HEK293 (cell line): ENCODE measurements around the gene BAG5.

Source experiments
- CTCF ChIA-PET: fragments of 350-600 bp; formaldehyde crosslinking; extraction: SDS; loops from one replicate; lab custom pipeline; 2021; ENCODE audit warnings: antibody characterized with exemption; lab: Yijun Ruan, JAX
- POLR2A ChIA-PET: fragments of 300-600 bp; formaldehyde crosslinking; extraction: SDS; loops from one replicate; lab custom pipeline; 2020; ENCODE audit warnings: antibody characterized with exemption, inconsistent platforms; lab: Yijun Ruan, JAX
- H3K27ac ChIP-seq: fragments of 200-500 bp; sonication (Bioruptor generic); 2 replicates; pipeline ENCODE4 v1.5.1; 2014; ENCODE audit warnings: low read depth, low read length, control low read depth, inconsistent platforms; ENCODE audit errors: extremely low read depth
- H3K36me3 ChIP-seq, 2 experiments: fragments of 200-500 bp in 1 of 2; sonication (Bioruptor generic) in 1 of 2; 1 replicate in 1 of 2; 2 replicates in 1 of 2; pipeline ENCODE4 v1.5.1; 2014 to 2017; ENCODE audit warnings: inconsistent platforms in 2 of 2, low read length in 2 of 2; ENCODE audit not compliant: control insufficient read depth in 2 of 2, insufficient read depth in 1 of 2
- H3K4me1 ChIP-seq: fragments of 200-500 bp; sonication (Bioruptor generic); 2 replicates; pipeline ENCODE4 v1.5.1; 2014; ENCODE audit warnings: mild to moderate bottlenecking, low read length, inconsistent platforms; ENCODE audit not compliant: control insufficient read depth, insufficient read depth
- H3K4me3 ChIP-seq: 2 replicates; pipeline ENCODE4 v1.5.1; 2011; ENCODE audit warnings: low read depth, mild to moderate bottlenecking, control low read depth, low read length, moderate library complexity
- H3K9me3 ChIP-seq: fragments of 200-500 bp; sonication (Bioruptor generic); 2 replicates; pipeline ENCODE4 v1.5.1; 2014; ENCODE audit warnings: low read depth, low read length, inconsistent platforms; ENCODE audit not compliant: control insufficient read depth, insufficient read depth
- HOXD13 ChIP-seq: sonication (generic); formaldehyde crosslinking; IDR thresholded peaks from 2 replicates; pipeline ENCODE4 v1.8.0; 2022; ENCODE audit warnings: missing genetic modification reagents, borderline replicate concordance
- KLF17 ChIP-seq: fragments of 450-650 bp; formaldehyde crosslinking; IDR thresholded peaks from 2 replicates; pipeline ENCODE4 v1.5.1; 2016; ENCODE audit warnings: missing biosample characterization, missing genetic modification characterization
- KLF9 ChIP-seq: fragments of 450-650 bp; formaldehyde crosslinking; IDR thresholded peaks from 2 replicates; pipeline ENCODE4 v1.5.1; 2016; ENCODE audit warnings: missing biosample characterization, missing genetic modification characterization, low read depth
- OSR2 ChIP-seq: fragments of 450-650 bp; formaldehyde crosslinking; IDR thresholded peaks from 2 replicates; pipeline ENCODE4 v1.5.1; 2016; ENCODE audit warnings: missing biosample characterization, missing genetic modification characterization
- SP3 ChIP-seq: fragments of 450-650 bp; formaldehyde crosslinking; IDR thresholded peaks from 2 replicates; pipeline ENCODE4 v1.5.1; 2016; ENCODE audit warnings: missing biosample characterization, missing genetic modification characterization
- ZBTB11 ChIP-seq: fragments of 450-650 bp; formaldehyde crosslinking; conservative IDR thresholded peaks from 2 replicates; pipeline ENCODE4 v1.5.1; 2016; ENCODE audit warnings: low read depth, missing biosample characterization, missing genetic modification characterization
- ZBTB20 ChIP-seq: fragments of 450-650 bp; formaldehyde crosslinking; IDR thresholded peaks from 2 replicates; pipeline ENCODE4 v1.5.1; 2016; ENCODE audit warnings: missing biosample characterization, missing genetic modification characterization
- ZBTB48 ChIP-seq: fragments of 450-650 bp; formaldehyde crosslinking; IDR thresholded peaks from 2 replicates; pipeline ENCODE4 v1.5.1; 2016; ENCODE audit warnings: missing biosample characterization, missing genetic modification characterization
- ZBTB8A ChIP-seq: fragments of 450-650 bp; formaldehyde crosslinking; IDR thresholded peaks from 2 replicates; pipeline ENCODE4 v1.5.1; 2016; ENCODE audit warnings: missing biosample characterization, missing genetic modification characterization
- ZNF10 ChIP-seq: fragments of 450-650 bp; formaldehyde crosslinking; IDR thresholded peaks from 2 replicates; pipeline ENCODE4 v1.5.1; 2017; ENCODE audit warnings: missing biosample characterization, missing genetic modification characterization
- ZNF112 ChIP-seq: fragments of 450-650 bp; formaldehyde crosslinking; IDR thresholded peaks from 2 replicates; pipeline ENCODE4 v1.5.0; 2017; ENCODE audit warnings: missing biosample characterization, missing genetic modification characterization
- ZNF169 ChIP-seq: fragments of 450-650 bp; formaldehyde crosslinking; IDR thresholded peaks from 2 replicates; pipeline ENCODE4 v1.5.1; 2016; ENCODE audit warnings: missing biosample characterization, missing genetic modification characterization
- ZNF354C ChIP-seq: fragments of 450-650 bp; formaldehyde crosslinking; IDR thresholded peaks from 2 replicates; pipeline ENCODE4 v1.5.1; 2016; ENCODE audit warnings: missing biosample characterization, missing genetic modification characterization, low read depth, borderline replicate concordance
- ZNF501 ChIP-seq: fragments of 450-650 bp; formaldehyde crosslinking; IDR thresholded peaks from 2 replicates; pipeline ENCODE4 v1.5.1; 2016; ENCODE audit warnings: missing biosample characterization, missing genetic modification characterization
- ZNF521 ChIP-seq: fragments of 450-650 bp; formaldehyde crosslinking; IDR thresholded peaks from 2 replicates; pipeline ENCODE4 v1.5.1; 2017; ENCODE audit warnings: missing biosample characterization, mild to moderate bottlenecking, missing genetic modification characterization
- ZNF548 ChIP-seq: fragments of 450-650 bp; formaldehyde crosslinking; IDR thresholded peaks from 2 replicates; pipeline ENCODE4 v1.5.1; 2016; ENCODE audit warnings: missing biosample characterization, missing genetic modification characterization
- ZNF600 ChIP-seq: fragments of 450-650 bp; formaldehyde crosslinking; IDR thresholded peaks from 2 replicates; pipeline ENCODE4 v1.5.1; 2016; ENCODE audit warnings: missing biosample characterization, missing genetic modification characterization
- ZNF629 ChIP-seq: fragments of 450-650 bp; formaldehyde crosslinking; IDR thresholded peaks from 2 replicates; pipeline ENCODE4 v1.5.1; 2017; ENCODE audit warnings: missing biosample characterization, missing genetic modification characterization
- ZNF664 ChIP-seq: fragments of 450-650 bp; formaldehyde crosslinking; IDR thresholded peaks from 2 replicates; pipeline ENCODE4 v1.5.1; 2016; ENCODE audit warnings: missing biosample characterization, missing genetic modification characterization
- ZNF768 ChIP-seq: fragments of 450-650 bp; formaldehyde crosslinking; IDR thresholded peaks from 2 replicates; pipeline ENCODE4 v1.5.1; 2018; ENCODE audit warnings: missing biosample characterization, mild to moderate bottlenecking, missing genetic modification characterization
- ZNF792 ChIP-seq: fragments of 450-650 bp; formaldehyde crosslinking; IDR thresholded peaks from 2 replicates; pipeline ENCODE4 v1.5.1; 2016; ENCODE audit warnings: missing biosample characterization, missing genetic modification characterization
- ZXDB ChIP-seq: fragments of 450-650 bp; formaldehyde crosslinking; IDR thresholded peaks from 2 replicates; pipeline ENCODE4 v1.5.1; 2016; ENCODE audit warnings: missing biosample characterization, missing genetic modification characterization
- TF ChIP-seq, protein P1 (sequence below): fragments of 450-650 bp; formaldehyde crosslinking; IDR thresholded peaks from 2 replicates; pipeline ENCODE4 v1.5.1; 2016; ENCODE audit warnings: missing biosample characterization, missing genetic modification characterization
- TF ChIP-seq, protein P2 (sequence below): fragments of 450-650 bp; formaldehyde crosslinking; IDR thresholded peaks from 2 replicates; pipeline ENCODE4 v1.5.1; 2016; ENCODE audit warnings: missing biosample characterization, missing genetic modification characterization
- TF ChIP-seq, protein P3 (sequence below): IDR thresholded peaks from 2 replicates; pipeline ENCODE4 v1.6.1; 2011; ENCODE audit warnings: mild to moderate bottlenecking, low read depth, low read length, borderline replicate concordance

BAG5 gene

GRCh38 chr14:103563226-103563620 lies 766 bp upstream of the BAG5 start (continued):
- TF ChIP-seq ZNF169 (tag by site-specific recombination) (no peak), ZNF548 (tag by site-specific recombination) (no peak), ZNF600 (tag by site-specific recombination) (peak; percentile 6; the same call in 1 of the 2 replicates), ZNF501 (no peak), ZNF792 (tag by site-specific recombination) (no peak), ZNF112 (tag by site-specific recombination) (no peak)

DNA sequence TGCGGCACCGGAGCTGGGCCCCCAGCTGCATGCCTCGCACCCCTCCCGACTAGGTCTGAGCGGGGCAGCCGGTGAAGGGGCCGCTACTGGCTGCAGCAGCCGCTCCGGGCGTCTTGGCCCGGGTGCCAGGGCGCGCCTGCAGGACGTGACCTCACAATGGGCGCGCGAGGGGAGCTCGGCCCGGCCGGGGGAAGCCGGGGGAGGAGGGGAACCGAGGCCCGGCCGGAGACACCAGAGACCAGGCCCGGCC lies 353 bp downstream of the BAG5 start:
- peaks cover 36% of the 10 kb centered on the region for H3K4me1 ChIP-seq
- POLR2A ChIA-PET, result interaction anchor here (0.5 to 2.5 kb wide), 8 partner anchors 9 to 228 kb away, joined by 3 to 8 read pairs (median 4); partner anchors contain the start of genes CKB, EIF5, TRMT61A and XRCC3

More for the DNA sequence above, 353 bp downstream of the BAG5 start:
- Histone ChIP-seq H3K9me3 (no peaks in the 10 kb centered on the region), H3K36me3 (peaks cover 16 to 21% of the 10 kb centered on the region in 2 experiments), H3K4me3 (peak overlapping the region; percentile 100), H3K27ac (peak overlapping the region; percentile 96)
- peak; percentile 78; the same call in 1 of the 2 replicates for TF ChIP-seq ZBTB20 (tag by site-specific recombination)
- 0 out of 2 replicates have a peak, but pooled peaks have one; percentile 3 for TF ChIP-seq KLF9 (tag by site-specific recombination)
- peak; percentile 86 for TF ChIP-seq ZBTB8A
- TF ChIP-seq ZNF10 (tag by site-specific recombination), result peak; percentile 54; the same call in 1 of the 2 replicates
- TF ChIP-seq ZNF792 (tag by site-specific recombination), result no peak
- 0 out of 2 replicates have a peak, but pooled peaks have one; percentile 19 for TF ChIP-seq ZBTB48 (tag by site-specific recombination)
- no peak for TF ChIP-seq ZNF768
- TF ChIP-seq, protein P1, sequence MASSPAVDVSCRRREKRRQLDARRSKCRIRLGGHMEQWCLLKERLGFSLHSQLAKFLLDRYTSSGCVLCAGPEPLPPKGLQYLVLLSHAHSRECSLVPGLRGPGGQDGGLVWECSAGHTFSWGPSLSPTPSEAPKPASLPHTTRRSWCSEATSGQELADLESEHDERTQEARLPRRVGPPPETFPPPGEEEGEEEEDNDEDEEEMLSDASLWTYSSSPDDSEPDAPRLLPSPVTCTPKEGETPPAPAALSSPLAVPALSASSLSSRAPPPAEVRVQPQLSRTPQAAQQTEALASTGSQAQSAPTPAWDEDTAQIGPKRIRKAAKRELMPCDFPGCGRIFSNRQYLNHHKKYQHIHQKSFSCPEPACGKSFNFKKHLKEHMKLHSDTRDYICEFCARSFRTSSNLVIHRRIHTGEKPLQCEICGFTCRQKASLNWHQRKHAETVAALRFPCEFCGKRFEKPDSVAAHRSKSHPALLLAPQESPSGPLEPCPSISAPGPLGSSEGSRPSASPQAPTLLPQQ (tag by site-specific recombination), result peak; percentile 40; the same call in 1 of the 2 replicates
- peak; percentile 24; the same call in 1 of the 2 replicates for TF ChIP-seq OSR2 (tag by site-specific recombination)
- peak; percentile 23 for TF ChIP-seq ZXDB (tag by site-specific recombination)
- TF ChIP-seq ZNF354C (tag by site-specific recombination), result no peak
- 0 out of 2 replicates have a peak, but pooled peaks have one; percentile 3 for TF ChIP-seq SP3 (tag by site-specific recombination)
- TF ChIP-seq ZNF521 (tag by site-specific recombination), result no peak
- no peak for TF ChIP-seq ZNF664 (tag by site-specific recombination)
- 0 out of 2 replicates have a peak, but pooled peaks have one; percentile 32 for TF ChIP-seq KLF17 (tag by site-specific recombination)
- TF ChIP-seq ZBTB11 (tag by site-specific recombination), result peak; percentile 58; the same call in 1 of the 2 replicates
- TF ChIP-seq ZNF629, result 0 out of 2 replicates have a peak, but pooled peaks have one; percentile 7
- TF ChIP-seq, protein P2, sequence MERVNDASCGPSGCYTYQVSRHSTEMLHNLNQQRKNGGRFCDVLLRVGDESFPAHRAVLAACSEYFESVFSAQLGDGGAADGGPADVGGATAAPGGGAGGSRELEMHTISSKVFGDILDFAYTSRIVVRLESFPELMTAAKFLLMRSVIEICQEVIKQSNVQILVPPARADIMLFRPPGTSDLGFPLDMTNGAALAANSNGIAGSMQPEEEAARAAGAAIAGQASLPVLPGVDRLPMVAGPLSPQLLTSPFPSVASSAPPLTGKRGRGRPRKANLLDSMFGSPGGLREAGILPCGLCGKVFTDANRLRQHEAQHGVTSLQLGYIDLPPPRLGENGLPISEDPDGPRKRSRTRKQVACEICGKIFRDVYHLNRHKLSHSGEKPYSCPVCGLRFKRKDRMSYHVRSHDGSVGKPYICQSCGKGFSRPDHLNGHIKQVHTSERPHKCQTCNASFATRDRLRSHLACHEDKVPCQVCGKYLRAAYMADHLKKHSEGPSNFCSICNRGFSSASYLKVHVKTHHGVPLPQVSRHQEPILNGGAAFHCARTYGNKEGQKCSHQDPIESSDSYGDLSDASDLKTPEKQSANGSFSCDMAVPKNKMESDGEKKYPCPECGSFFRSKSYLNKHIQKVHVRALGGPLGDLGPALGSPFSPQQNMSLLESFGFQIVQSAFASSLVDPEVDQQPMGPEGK, result peak; percentile 46
- no peak for TF ChIP-seq HOXD13
- TF ChIP-seq, protein P3, sequence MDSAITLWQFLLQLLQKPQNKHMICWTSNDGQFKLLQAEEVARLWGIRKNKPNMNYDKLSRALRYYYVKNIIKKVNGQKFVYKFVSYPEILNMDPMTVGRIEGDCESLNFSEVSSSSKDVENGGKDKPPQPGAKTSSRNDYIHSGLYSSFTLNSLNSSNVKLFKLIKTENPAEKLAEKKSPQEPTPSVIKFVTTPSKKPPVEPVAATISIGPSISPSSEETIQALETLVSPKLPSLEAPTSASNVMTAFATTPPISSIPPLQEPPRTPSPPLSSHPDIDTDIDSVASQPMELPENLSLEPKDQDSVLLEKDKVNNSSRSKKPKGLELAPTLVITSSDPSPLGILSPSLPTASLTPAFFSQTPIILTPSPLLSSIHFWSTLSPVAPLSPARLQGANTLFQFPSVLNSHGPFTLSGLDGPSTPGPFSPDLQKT, result no peak
- CTCF ChIA-PET, result interaction anchor here (2.4 kb wide), 1 partner anchor 15 kb away, joined by 11 read pairs; no protein-coding TSS in a partner anchor
